Natural killer cell treated with Interleukin-12 subunit alpha and Interleukin-12 subunit beta and Interleukin-15 and Interleukin-18, amount 100 ng/mL, for 72 hours (primary cell): ENCODE data around the gene PRSS8. TPM values are rescaled to one million over a fixed set of nuclear protein-coding genes. Genes with fewer than 3 reads are reported as not detected.

Experiments
- ATAC-seq, 2 donors: fragments of 150-1000 bp; cut with Tn5 transposase in 1 of 2; sonication (Bioruptor Pico), chemical (Tn5 transposase) in 1 of 2; 2 replicates each; pipeline ENCODE4 v1.10.0; 2021
- DNase-seq: peaks from one replicate; pipeline ENCODE4 v3.0.0; 2022; ENCODE audit warnings: low spot score
- H3K27ac Mint-ChIP-seq, 2 donors: 1 replicate in 1 of 2; 2 replicates in 1 of 2; pipeline ENCODE4 v1.8.0; 2022; ENCODE audit warnings: mixed read lengths in 2 of 2, mild to moderate bottlenecking in 1 of 2, moderate library complexity in 1 of 2
- H3K27me3 Mint-ChIP-seq, 2 donors: 1 replicate in 1 of 2; 2 replicates in 1 of 2; pipeline ENCODE4 v1.8.0; 2022; ENCODE audit warnings: mixed read lengths in 2 of 2
- H3K36me3 Mint-ChIP-seq: one replicate; pipeline ENCODE4 v1.8.0; 2022; ENCODE audit warnings: mixed read lengths
- H3K4me1 Mint-ChIP-seq, 2 donors: 1 replicate in 1 of 2; 2 replicates in 1 of 2; pipeline ENCODE4 v1.8.0; 2022; ENCODE audit warnings: low read depth in 2 of 2, mixed read lengths in 2 of 2, mild to moderate bottlenecking in 1 of 2
- H3K4me3 Mint-ChIP-seq: one replicate; pipeline ENCODE4 v1.8.0; 2022; ENCODE audit warnings: mixed read lengths
- H3K9me3 Mint-ChIP-seq: 2 replicates; pipeline ENCODE4 v1.8.0; 2022; ENCODE audit warnings: mixed read lengths
- total RNA-seq, 2 donors: library from RNA; stranded (reverse); gene quantifications; one replicate each; pipeline ENCODE4 v1.2.3, GENCODE V29; 2022

The PRSS8 gene
- total RNA-seq, 2 donors from 2014 or later = not detected

- peaks cover 13 to 25% of the 10 kb centered on the region in 2 donors for H3K4me1 Mint-ChIP-seq
- no peak overlapping the region for H3K27ac Mint-ChIP-seq
- ATAC-seq (no peak), DNase-seq (no peak)
- H3K4me3 Mint-ChIP-seq = no peak overlapping the region
- H3K36me3 Mint-ChIP-seq = no peaks in the 10 kb centered on the region
- H3K9me3 Mint-ChIP-seq = no peaks in the 10 kb centered on the region
- H3K27me3 Mint-ChIP-seq = no peaks in the 10 kb centered on the region
Observed at GRCh38 chr16:31082368-31083045, 53.0 kb downstream of the PRSS8 start.

Other genes with a start within 250 kb of the PRSS8 start
- 10 to 100 TPM; 35.3 to 65.0 TPM for gene BCL7C, start 241.7 kb downstream of the PRSS8 start, total RNA-seq
- under 1 TPM; 0.17 to 0.36 TPM for gene CTF1, start 239.1 kb downstream of the PRSS8 start, total RNA-seq
- 10 to 100 TPM; 22.8 to 42.0 TPM for gene FBXL19, start 212.2 kb downstream of the PRSS8 start, total RNA-seq
- gene ORAI3, start 186.7 kb downstream of the PRSS8 start, total RNA-seq = 10 to 100 TPM in 1 of 2 donors, 1 to 10 TPM in 1; 7.4 to 16.8 TPM
- gene SETD1A, start 178.0 kb downstream of the PRSS8 start, total RNA-seq = 10 to 100 TPM; 27.5 to 40.0 TPM
- 1 to 10 TPM; 2.3 to 5.3 TPM for gene HSD3B7, start 150.5 kb downstream of the PRSS8 start, total RNA-seq
- gene STX1B, start 125.1 kb downstream of the PRSS8 start, total RNA-seq = under 1 TPM; 0.05 to 0.50 TPM
- 10 to 100 TPM; 85.1 to 92.0 TPM for gene STX4, start 102.2 kb downstream of the PRSS8 start, total RNA-seq
- 10 to 100 TPM; 16.4 to 30.5 TPM for gene ZNF668, start 61.5 kb downstream of the PRSS8 start, total RNA-seq
- gene ZNF646, start 61.3 kb downstream of the PRSS8 start, total RNA-seq = 10 to 100 TPM; 25.8 to 26.3 TPM
- gene PRSS53, start 46.8 kb downstream of the PRSS8 start, total RNA-seq = 1 to 10 TPM; 4.1 to 5.1 TPM
- gene VKORC1, start 40.9 kb downstream of the PRSS8 start, total RNA-seq = 10 to 100 TPM; 65.2 to 84.6 TPM
- gene BCKDK, start 27.3 kb downstream of the PRSS8 start, total RNA-seq = 10 to 100 TPM; 42.7 to 43.1 TPM
- gene KAT8, start 18.1 kb downstream of the PRSS8 start, total RNA-seq = 10 to 100 TPM; 39.5 to 67.3 TPM
- gene PRSS36, start 14.3 kb upstream of the PRSS8 start, total RNA-seq = 1 to 10 TPM in 1 of 2 donors, not detected in 1; 1.5 TPM
- gene FUS, start 44.4 kb upstream of the PRSS8 start, total RNA-seq = 100 to 1,000 TPM; 625 to 840 TPM
- gene PYCARD, start 67.0 kb upstream of the PRSS8 start, total RNA-seq = 10 to 100 TPM; 23.1 to 29.8 TPM
- gene TRIM72, start 78.4 kb upstream of the PRSS8 start, total RNA-seq = under 1 TPM in 1 of 2 donors, not detected in 1; 0.06 TPM
- not detected for gene PYDC1, start 81.4 kb upstream of the PRSS8 start, total RNA-seq
- gene ITGAM, start 124.2 kb upstream of the PRSS8 start, total RNA-seq = 10 to 100 TPM; 63.9 to 77.8 TPM
- 100 to 1,000 TPM in 1 of 2 donors, 10 to 100 TPM in 1; 62.1 to 124 TPM for gene ITGAX, start 219.4 kb upstream of the PRSS8 start, total RNA-seq